GM10248 (cell line): ENCODE results near the gene SCGN.

Source experiments
- CTCF ChIA-PET: fragments of 300-600 bp; sonication (Branson Sonifier 250); formaldehyde crosslinking; extraction: SDS; loops from one replicate; lab custom pipeline; 2021; ENCODE audit warnings: antibody characterized with exemption; lab: Yijun Ruan, JAX
- POLR2A ChIA-PET: fragments of 350-650 bp; sonication (Branson Sonifier 250); formaldehyde crosslinking; extraction: SDS; loops from one replicate; lab custom pipeline; 2020; ENCODE audit warnings: antibody characterized with exemption; lab: Yijun Ruan, JAX
- DNase-seq: peaks from one replicate; pipeline ENCODE4 v3.0.0; 2012; ENCODE audit errors: extremely low spot score
- CTCF ChIP-seq: IDR thresholded peaks from 2 replicates; pipeline ENCODE4 v1.5.1; 2012; ENCODE audit warnings: mild to moderate bottlenecking, low read depth; ENCODE audit errors: extremely low read depth, missing control alignments, control extremely low read depth

Gene SCGN

GRCh38 chr6:25700761-25701160, 48.7 kb downstream of the SCGN start:
- CTCF ChIA-PET = interaction anchor here (1.1 to 2.2 kb wide), 6 partner anchors 10 to 52 kb away, joined by 3 to 7 read pairs (median 4); no protein-coding TSS in a partner anchor
- no peak for DNase-seq
- no peak for TF ChIP-seq CTCF
- POLR2A ChIA-PET = no interaction called here

GRCh38 chr6:25701807-25702206, 49.8 kb downstream of the SCGN start:
- ChIA-PET POLR2A (no interaction called here), CTCF (interaction anchor here (1.8 to 2.2 kb wide), 4 partner anchors 8 to 301 kb away, joined by 5 to 6 read pairs (median 6); no protein-coding TSS in a partner anchor)
- no peak for TF ChIP-seq CTCF
- no peak for DNase-seq

- POLR2A ChIA-PET = no interaction called here
- no peak for DNase-seq
- CTCF ChIA-PET = interaction anchor here (1.8 to 2.3 kb wide), 5 partner anchors 9 to 300 kb away, joined by 5 to 12 read pairs (median 5); no protein-coding TSS in a partner anchor
- TF ChIP-seq CTCF = no peak
Measured at GRCh38 chr6:25703005-25703404, 51.0 kb downstream of the SCGN start.

GRCh38 chr6:25704001-25704400, 52.0 kb downstream of the SCGN start:
- DNase-seq = no peak
- POLR2A ChIA-PET = no interaction called here
- CTCF ChIA-PET = interaction anchor here (1.4 to 2.3 kb wide), 4 partner anchors 9 to 22 kb away, joined by 3 to 12 read pairs (median 4); no protein-coding TSS in a partner anchor
- no peak for TF ChIP-seq CTCF

- no peak for DNase-seq
- CTCF ChIA-PET = interaction anchor here (1.4 to 1.9 kb wide), 6 partner anchors 9 to 25 kb away, joined by 4 to 8 read pairs (median 6); no protein-coding TSS in a partner anchor
- POLR2A ChIA-PET = no interaction called here
- TF ChIP-seq CTCF = no peak
Measured at GRCh38 chr6:25706314-25707014, 54.4 kb downstream of the SCGN start.

- DNase-seq = no peak
- no peak for TF ChIP-seq CTCF
- ChIA-PET CTCF (interaction anchor here (1.9 to 2.4 kb wide), 2 partner anchors 8 to 10 kb away, joined by 6 to 9 read pairs; no protein-coding TSS in a partner anchor), POLR2A (no interaction called here)
Measured at GRCh38 chr6:25709761-25710160, 57.7 kb downstream of the SCGN start.
